ENCODE data around the gene CIB4. TPM values are rescaled to one million over a fixed set of nuclear protein-coding genes. Genes with fewer than 3 reads are reported as not detected.

CIB4 gene
- total and polyA plus RNA-seq, 2 of the 13 experiments (the other 11 are each of a cell fraction or from before 2014, with no cell fraction given) = not detected

DNA sequence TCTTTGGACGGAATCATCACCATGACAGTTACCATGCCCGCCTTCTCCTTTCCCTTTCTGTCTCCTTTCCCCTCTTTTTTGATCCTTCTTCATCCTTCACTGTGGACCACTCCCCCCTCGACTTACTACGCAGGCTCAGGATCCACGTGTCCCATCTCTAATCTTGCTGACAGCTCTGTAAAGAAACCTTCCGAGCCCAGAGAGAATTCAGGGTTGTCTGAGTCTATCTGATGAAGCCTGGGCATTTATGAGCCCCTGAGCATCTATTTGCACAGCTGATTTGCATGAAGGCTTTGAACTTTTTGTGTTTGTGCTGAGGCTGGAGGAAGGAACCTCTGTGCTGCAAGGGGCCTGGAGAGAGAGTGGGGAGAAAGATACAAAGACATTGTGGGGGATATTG lies 50.7 kb downstream of the CIB4 start (continued):
- no peak for TF ChIP-seq DPF2 (CRISPR knock-in tag; IDR thresholded peaks at IDR 0.05; ENCODE audit: borderline replicate concordance, low read depth)

DNA sequence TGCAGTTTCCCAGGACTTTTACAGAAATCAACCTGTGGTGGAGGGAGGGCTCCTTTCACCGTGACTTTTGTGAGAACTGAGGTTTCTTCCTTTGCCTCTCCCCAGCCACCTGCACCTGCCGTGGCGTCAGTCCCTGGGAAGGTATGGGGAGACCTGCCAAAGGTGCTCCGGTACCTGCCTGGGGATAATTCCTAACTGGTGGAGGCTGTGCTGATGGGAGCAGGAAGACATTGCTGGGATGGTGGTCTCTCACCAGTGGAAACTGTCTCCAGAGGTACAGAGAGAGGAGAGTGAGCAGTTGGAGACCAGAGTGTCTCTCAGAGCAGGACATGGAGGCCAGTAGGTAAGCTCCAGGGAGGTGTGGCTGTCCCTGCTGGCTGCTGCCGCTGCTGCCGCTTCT lies 52.6 kb downstream of the CIB4 start:
- Histone ChIP-seq H3K27ac (ENCODE audit: extremely low read length, insufficient read depth, low read length) (no peak overlapping the region), H3K9me3 (ENCODE audit: low read length) (no peaks in the 10 kb centered on the region), H4K20me1 (ENCODE audit: insufficient read depth, low read length) (no peaks in the 10 kb centered on the region), H3K27me3 (ENCODE audit: control insufficient read depth in 1 of 2, insufficient read depth in 2 of 2, low read length in 2 of 2) (peaks cover 7 to 80% of the 10 kb centered on the region in 2 experiments), H3K9ac (ENCODE audit: insufficient read depth, low read depth, low read length) (no peak overlapping the region), H3K4me1 (ENCODE audit: insufficient read depth, low read length) (no peaks in the 10 kb centered on the region), H3K36me3 (replicated peaks in 1 of 2; ENCODE audit: control insufficient read depth in 1 of 2, insufficient read depth in 2 of 2, low read length in 2 of 2) (no peaks in the 10 kb centered on the region), H3K4me3 (replicated peaks in 1 of 3; ENCODE audit: insufficient read depth in 1 of 3, low read depth in 2 of 3, low read length in 3 of 3) (no peak overlapping the region), H3K79me2 (ENCODE audit: insufficient read depth, low read length) (no peaks in the 10 kb centered on the region), H3K4me2 (ENCODE audit: low read depth, low read length) (no peak overlapping the region), H2AFZ (ENCODE audit: low read length) (no peak overlapping the region)
- FAIRE-seq (no peak), ATAC-seq (no peak), DNase-seq (ENCODE audit: low spot score) (no peak)
- intact Hi-C loops (cut with micrococcal nuclease; ENCODE audit: unreplicated experiment) (no loop called here), in situ Hi-C loops (cut with HindIII; ENCODE audit: extremely low pct_ligation_motif_present, low pct_unique_long_range_greater_than_20kb) (no loop called here)
- POLR2A ChIA-PET = no interaction called here
- no TSS peak for BruUV-seq (replicated peaks)
- TF ChIP-seq POLR2AphosphoS2 (IDR thresholded peaks at IDR 0.05; ENCODE audit: low read depth, low read length) = no peak
- WGBS (ENCODE audit: low lambda C conversion rate) = 1% methylated on average over 5 of the region's 6 CpGs
- CTCF ChIA-PET (ENCODE audit: low intra/inter-chr PET ratio, low total read pairs) = no interaction called here

DNA sequence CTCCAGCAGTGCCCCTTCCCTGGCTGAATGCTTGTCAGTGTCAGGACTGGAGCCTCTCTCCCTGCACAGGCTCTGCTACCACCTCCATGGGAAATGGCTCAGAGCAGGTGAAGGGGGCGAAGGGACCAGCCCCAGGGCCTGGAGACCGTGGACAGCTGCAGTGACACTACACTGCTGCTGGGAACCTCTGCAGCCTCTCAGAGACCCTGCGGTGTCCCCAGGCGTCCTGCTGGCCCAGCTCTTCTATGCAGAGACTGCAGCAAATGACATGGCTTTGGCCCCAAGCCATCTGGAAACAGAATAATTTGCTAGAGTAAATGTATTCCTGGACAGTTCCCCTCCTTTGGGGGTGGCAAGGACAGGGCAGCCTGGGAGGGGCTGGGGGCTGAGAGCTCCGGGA lies 53.2 kb downstream of the CIB4 start:
- ATAC-seq (no peak), DNase-seq (ENCODE audit: low spot score) (no peak), FAIRE-seq (no peak)
- intact Hi-C loops (cut with micrococcal nuclease; ENCODE audit: unreplicated experiment) = no loop called here
- no TSS peak for BruUV-seq (replicated peaks)
- no peaks in the 10 kb centered on the region for H3K4me1 ChIP-seq (ENCODE audit: insufficient read depth, low read length)
- no peak overlapping the region for H2AFZ ChIP-seq (ENCODE audit: low read length)
- H3K4me2 ChIP-seq (ENCODE audit: low read depth, low read length) = no peak overlapping the region
- no peaks in the 10 kb centered on the region for H3K79me2 ChIP-seq (ENCODE audit: insufficient read depth, low read length)
- no peak overlapping the region for H3K9ac ChIP-seq (ENCODE audit: insufficient read depth, low read depth, low read length)
- ChIA-PET CTCF (ENCODE audit: low intra/inter-chr PET ratio, low total read pairs) (no interaction called here), POLR2A (no interaction called here)
- in situ Hi-C loops (cut with HindIII; ENCODE audit: extremely low pct_ligation_motif_present, low pct_unique_long_range_greater_than_20kb) = no loop called here
- H3K27ac ChIP-seq (ENCODE audit: extremely low read length, insufficient read depth, low read length) = no peak overlapping the region
- H3K27me3 ChIP-seq (ENCODE audit: control insufficient read depth in 1 of 2, insufficient read depth in 2 of 2, low read length in 2 of 2) = peaks cover 7 to 86% of the 10 kb centered on the region in 2 experiments
- H3K36me3 ChIP-seq (replicated peaks in 1 of 2; ENCODE audit: control insufficient read depth in 1 of 2, insufficient read depth in 2 of 2, low read length in 2 of 2) = no peaks in the 10 kb centered on the region
- WGBS (ENCODE audit: low lambda C conversion rate) = 0% methylated on average over 1 of the region's 5 CpGs
- no peaks in the 10 kb centered on the region for H4K20me1 ChIP-seq (ENCODE audit: insufficient read depth, low read length)
- no peaks in the 10 kb centered on the region for H3K9me3 ChIP-seq (ENCODE audit: low read length)
- no peak overlapping the region for H3K4me3 ChIP-seq (replicated peaks in 1 of 3; ENCODE audit: insufficient read depth in 1 of 3, low read depth in 2 of 3, low read length in 3 of 3)
- TF ChIP-seq HHEX (CRISPR knock-in tag; IDR thresholded peaks at IDR 0.05) (no peak), ZFP82 (CRISPR knock-in tag; IDR thresholded peaks at IDR 0.05; ENCODE audit: borderline replicate concordance) (no peak), ZNF619 (CRISPR knock-in tag; IDR thresholded peaks at IDR 0.05) (no peak)
- TF ChIP-seq, protein P1, sequence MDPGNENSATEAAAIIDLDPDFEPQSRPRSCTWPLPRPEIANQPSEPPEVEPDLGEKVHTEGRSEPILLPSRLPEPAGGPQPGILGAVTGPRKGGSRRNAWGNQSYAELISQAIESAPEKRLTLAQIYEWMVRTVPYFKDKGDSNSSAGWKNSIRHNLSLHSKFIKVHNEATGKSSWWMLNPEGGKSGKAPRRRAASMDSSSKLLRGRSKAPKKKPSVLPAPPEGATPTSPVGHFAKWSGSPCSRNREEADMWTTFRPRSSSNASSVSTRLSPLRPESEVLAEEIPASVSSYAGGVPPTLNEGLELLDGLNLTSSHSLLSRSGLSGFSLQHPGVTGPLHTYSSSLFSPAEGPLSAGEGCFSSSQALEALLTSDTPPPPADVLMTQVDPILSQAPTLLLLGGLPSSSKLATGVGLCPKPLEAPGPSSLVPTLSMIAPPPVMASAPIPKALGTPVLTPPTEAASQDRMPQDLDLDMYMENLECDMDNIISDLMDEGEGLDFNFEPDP (CRISPR knock-in tag; conservative IDR thresholded peaks at IDR 0.05) = no peak
- TF ChIP-seq, protein P2, sequence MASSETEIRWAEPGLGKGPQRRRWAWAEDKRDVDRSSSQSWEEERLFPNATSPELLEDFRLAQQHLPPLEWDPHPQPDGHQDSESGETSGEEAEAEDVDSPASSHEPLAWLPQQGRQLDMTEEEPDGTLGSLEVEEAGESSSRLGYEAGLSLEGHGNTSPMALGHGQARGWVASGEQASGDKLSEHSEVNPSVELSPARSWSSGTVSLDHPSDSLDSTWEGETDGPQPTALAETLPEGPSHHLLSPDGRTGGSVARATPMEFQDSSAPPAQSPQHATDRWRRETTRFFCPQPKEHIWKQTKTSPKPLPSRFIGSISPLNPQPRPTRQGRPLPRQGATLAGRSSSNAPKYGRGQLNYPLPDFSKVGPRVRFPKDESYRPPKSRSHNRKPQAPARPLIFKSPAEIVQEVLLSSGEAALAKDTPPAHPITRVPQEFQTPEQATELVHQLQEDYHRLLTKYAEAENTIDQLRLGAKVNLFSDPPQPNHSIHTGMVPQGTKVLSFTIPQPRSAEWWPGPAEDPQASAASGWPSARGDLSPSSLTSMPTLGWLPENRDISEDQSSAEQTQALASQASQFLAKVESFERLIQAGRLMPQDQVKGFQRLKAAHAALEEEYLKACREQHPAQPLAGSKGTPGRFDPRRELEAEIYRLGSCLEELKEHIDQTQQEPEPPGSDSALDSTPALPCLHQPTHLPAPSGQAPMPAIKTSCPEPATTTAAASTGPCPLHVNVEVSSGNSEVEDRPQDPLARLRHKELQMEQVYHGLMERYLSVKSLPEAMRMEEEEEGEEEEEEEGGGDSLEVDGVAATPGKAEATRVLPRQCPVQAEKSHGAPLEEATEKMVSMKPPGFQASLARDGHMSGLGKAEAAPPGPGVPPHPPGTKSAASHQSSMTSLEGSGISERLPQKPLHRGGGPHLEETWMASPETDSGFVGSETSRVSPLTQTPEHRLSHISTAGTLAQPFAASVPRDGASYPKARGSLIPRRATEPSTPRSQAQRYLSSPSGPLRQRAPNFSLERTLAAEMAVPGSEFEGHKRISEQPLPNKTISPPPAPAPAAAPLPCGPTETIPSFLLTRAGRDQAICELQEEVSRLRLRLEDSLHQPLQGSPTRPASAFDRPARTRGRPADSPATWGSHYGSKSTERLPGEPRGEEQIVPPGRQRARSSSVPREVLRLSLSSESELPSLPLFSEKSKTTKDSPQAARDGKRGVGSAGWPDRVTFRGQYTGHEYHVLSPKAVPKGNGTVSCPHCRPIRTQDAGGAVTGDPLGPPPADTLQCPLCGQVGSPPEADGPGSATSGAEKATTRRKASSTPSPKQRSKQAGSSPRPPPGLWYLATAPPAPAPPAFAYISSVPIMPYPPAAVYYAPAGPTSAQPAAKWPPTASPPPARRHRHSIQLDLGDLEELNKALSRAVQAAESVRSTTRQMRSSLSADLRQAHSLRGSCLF (CRISPR knock-in tag; IDR thresholded peaks at IDR 0.05; ENCODE audit: borderline replicate concordance) = no peak

All from HepG2 (cell line).